Measurements from ENCODE around the gene EVPL.
"Not testable (repeated sequence)": the region's sequence is repeated elsewhere in the genome, so short reads cannot be mapped to it uniquely, and the experiment has no call there.

Gene EVPL

DNA sequence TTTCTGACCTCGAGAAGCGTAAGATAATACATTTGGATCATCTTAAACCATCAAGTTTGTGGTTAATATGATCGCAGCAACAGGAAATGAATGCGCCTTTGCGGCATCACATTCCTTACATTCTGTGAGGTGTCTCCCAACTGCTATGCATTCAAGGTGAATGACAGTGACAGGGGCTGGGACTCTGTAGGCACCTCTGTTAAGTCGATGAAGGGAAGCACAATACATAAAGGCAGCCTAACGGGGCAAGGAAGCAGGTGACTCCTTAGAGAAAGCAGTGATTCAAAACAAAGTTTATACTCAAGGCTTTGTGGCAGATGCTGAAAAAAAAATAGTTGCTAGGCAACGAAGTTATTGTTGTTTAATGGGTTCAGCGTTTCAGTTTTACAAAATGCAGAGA, 21.6 kb upstream of the EVPL start:
- DNase-seq (ENCODE audit: low read depth), result no peak
- no peak for TF ChIP-seq POLR2A (IDR thresholded peaks at IDR 0.05; ENCODE audit: extremely low read depth, insufficient read length)
- TF ChIP-seq, protein P1, sequence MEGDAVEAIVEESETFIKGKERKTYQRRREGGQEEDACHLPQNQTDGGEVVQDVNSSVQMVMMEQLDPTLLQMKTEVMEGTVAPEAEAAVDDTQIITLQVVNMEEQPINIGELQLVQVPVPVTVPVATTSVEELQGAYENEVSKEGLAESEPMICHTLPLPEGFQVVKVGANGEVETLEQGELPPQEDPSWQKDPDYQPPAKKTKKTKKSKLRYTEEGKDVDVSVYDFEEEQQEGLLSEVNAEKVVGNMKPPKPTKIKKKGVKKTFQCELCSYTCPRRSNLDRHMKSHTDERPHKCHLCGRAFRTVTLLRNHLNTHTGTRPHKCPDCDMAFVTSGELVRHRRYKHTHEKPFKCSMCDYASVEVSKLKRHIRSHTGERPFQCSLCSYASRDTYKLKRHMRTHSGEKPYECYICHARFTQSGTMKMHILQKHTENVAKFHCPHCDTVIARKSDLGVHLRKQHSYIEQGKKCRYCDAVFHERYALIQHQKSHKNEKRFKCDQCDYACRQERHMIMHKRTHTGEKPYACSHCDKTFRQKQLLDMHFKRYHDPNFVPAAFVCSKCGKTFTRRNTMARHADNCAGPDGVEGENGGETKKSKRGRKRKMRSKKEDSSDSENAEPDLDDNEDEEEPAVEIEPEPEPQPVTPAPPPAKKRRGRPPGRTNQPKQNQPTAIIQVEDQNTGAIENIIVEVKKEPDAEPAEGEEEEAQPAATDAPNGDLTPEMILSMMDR (IDR thresholded peaks at IDR 0.05; ENCODE audit: low read depth, low read length), result no peak
- no peak for TF ChIP-seq MAX (IDR thresholded peaks at IDR 0.05; ENCODE audit: low read depth, low read length)
- TF ChIP-seq MYC (IDR thresholded peaks at IDR 0.05; ENCODE audit: low read depth, low read length), result no peak

DNA sequence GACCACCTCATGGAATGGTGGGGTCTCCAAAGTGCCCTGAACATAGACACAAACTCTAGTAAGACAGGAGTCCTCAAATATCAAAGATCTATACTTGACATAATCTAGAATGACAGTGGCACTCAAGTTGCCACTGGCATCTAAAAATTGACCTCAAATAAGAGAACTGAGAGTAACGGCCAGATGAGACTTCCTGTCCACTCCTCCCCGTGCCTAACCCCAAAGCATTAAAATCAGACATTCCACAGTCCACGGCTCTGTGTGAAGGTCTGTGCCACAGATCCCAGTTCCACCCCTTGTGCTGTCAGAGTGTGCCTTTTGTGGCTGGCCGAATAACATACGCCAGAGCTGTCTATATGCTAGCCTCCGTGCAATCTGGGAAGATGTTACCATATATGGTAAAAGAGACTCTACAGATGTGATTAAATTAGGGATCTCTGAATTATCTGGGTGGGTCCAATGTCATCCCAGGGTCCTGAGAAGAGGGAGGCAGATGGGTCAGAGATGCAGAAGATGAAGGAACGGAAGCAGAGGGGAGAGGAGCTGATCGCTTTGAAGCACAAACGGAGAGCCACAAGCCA, 21.0 kb upstream of the EVPL start:
- H3K4me3 ChIP-seq (ENCODE audit: low read depth, low read length), result no peak overlapping the region

More for the DNA sequence above, 21.6 kb upstream of the EVPL start:
- no peak overlapping the region for H3K4me3 ChIP-seq (ENCODE audit: low read depth, low read length)

GRCh38 chr17:76046064-76046463, 19.0 kb upstream of the EVPL start:
- no peak for DNase-seq (ENCODE audit: low read depth)
- no peak overlapping the region for H3K4me3 ChIP-seq (ENCODE audit: low read depth, low read length)
- TF ChIP-seq MYC (IDR thresholded peaks at IDR 0.05; ENCODE audit: low read depth, low read length), result no peak
- no peak for TF ChIP-seq POLR2A (IDR thresholded peaks at IDR 0.05; ENCODE audit: extremely low read depth, insufficient read length)
- no peak for TF ChIP-seq MAX (IDR thresholded peaks at IDR 0.05; ENCODE audit: low read depth, low read length)
- TF ChIP-seq, protein P1 (IDR thresholded peaks at IDR 0.05; ENCODE audit: low read depth, low read length), result no peak

More for the DNA sequence above, 21.0 kb upstream of the EVPL start:
- DNase-seq (ENCODE audit: low read depth), result no peak
- TF ChIP-seq POLR2A (IDR thresholded peaks at IDR 0.05; ENCODE audit: extremely low read depth, insufficient read length) (no peak), MYC (IDR thresholded peaks at IDR 0.05; ENCODE audit: low read depth, low read length) (no peak), MAX (IDR thresholded peaks at IDR 0.05; ENCODE audit: low read depth, low read length) (no peak)
- TF ChIP-seq, protein P1 (IDR thresholded peaks at IDR 0.05; ENCODE audit: low read depth, low read length), result no peak

GRCh38 chr17:76044475-76045007, 17.4 kb upstream of the EVPL start:
- not testable (repeated sequence) for H3K4me3 ChIP-seq (ENCODE audit: low read depth, low read length); DNase-seq (ENCODE audit: low read depth)

- H3K4me3 ChIP-seq (ENCODE audit: low read depth, low read length); DNase-seq (ENCODE audit: low read depth): not testable (repeated sequence)
Measured at GRCh38 chr17:76042868-76043267, 15.8 kb upstream of the EVPL start.

DNA sequence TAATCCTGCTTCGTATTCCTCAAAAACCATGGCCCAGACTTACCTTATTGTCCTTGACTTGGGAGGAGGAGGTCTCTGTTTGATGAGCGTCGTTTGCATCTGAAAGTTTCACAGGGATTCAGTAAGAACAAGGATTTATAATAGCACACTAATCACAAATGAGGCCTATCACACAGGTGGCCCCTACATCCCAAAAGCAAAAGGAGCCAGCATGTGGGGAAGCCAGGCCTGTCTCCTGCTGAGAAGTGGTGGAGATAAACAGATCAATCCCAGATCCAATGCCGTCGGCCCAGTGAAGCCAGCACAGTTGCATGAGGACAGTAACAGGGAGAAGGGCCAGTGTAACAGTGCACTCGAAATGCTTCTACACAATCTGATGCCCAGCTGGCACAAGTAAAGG, 13.3 kb upstream of the EVPL start:
- no peak overlapping the region for H3K4me3 ChIP-seq (ENCODE audit: low read depth, low read length)
- TF ChIP-seq MAX (IDR thresholded peaks at IDR 0.05; ENCODE audit: low read depth, low read length), result no peak
- TF ChIP-seq POLR2A (IDR thresholded peaks at IDR 0.05; ENCODE audit: extremely low read depth, insufficient read length), result no peak
- TF ChIP-seq MYC (IDR thresholded peaks at IDR 0.05; ENCODE audit: low read depth, low read length), result no peak
- TF ChIP-seq, protein P1 (IDR thresholded peaks at IDR 0.05; ENCODE audit: low read depth, low read length), result no peak
- DNase-seq (ENCODE audit: low read depth), result no peak

DNA sequence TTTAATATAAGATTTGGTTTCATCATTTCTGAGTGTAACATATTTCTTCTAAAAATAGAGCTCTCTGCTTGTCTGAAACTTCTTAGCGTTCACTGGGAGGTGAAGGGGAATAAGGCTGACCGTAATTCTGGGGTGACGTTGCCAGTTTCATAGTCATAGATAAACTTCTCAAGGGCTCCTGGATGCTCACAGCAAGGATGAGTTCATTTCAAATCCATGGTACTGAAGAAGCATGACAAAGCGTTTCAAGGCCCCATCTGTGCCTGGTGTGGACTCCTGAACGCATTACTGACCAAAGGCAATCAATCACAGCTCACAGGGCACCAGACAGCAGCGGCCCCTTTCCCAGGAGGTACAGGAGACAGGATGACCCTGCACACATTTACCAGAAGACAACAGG, 12.0 kb upstream of the EVPL start:
- no peak for TF ChIP-seq MYC (IDR thresholded peaks at IDR 0.05; ENCODE audit: low read depth, low read length)
- no peak overlapping the region for H3K4me3 ChIP-seq (ENCODE audit: low read depth, low read length)
- no peak for DNase-seq (ENCODE audit: low read depth)

Data from NB4 (cell line).